ENCODE results near the gene NPL. TPM values are rescaled to one million over a fixed set of nuclear protein-coding genes. Genes with fewer than 3 reads are reported as not detected.

NPL gene
- polyA plus RNA-seq, 1 of the 3 experiments (the other 2 are of a cell fraction), result 1.5 TPM

DNA sequence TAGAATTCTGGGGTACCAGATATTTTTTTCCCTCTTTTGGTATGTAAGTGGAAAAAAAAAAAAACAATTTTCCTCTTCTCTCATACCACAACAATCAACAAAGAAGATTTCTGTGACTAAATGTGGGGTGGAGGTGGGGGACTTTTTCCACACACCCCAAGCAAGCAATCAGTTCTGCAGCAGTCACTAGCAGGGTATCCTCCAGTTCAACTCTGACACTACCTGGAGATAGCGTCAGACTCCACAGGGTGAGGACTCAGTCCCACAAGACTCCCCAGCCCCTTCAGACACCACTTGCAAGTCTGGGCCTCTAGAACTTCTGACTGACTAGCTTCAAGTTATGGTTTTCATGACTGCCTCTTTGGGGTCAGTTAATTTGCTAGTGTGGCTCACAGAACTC lies 55.8 kb downstream of the NPL start:
- H3K4me1 ChIP-seq (ENCODE audit: control insufficient read depth in 1 of 2, insufficient read depth in 2 of 2, low read depth in 1 of 2, low read length in 1 of 2), result peaks cover 15 to 18% of the 10 kb centered on the region in 2 experiments; a peak in 3 of 4 replicates
- H3K4me2 ChIP-seq, result no peak overlapping the region
- H3F3A ChIP-seq (replicated peaks; ENCODE audit: insufficient read depth), result peaks cover 15% of the 10 kb centered on the region
- no peaks in the 10 kb centered on the region for H3K9me2 ChIP-seq
- H3K9me3 ChIP-seq, result no peaks in the 10 kb centered on the region
- 100% methylated on average over 1 of the region's 1 CpG for WGBS (ENCODE audit: low lambda C conversion rate)
- H3K79me2 ChIP-seq (ENCODE audit: insufficient read depth), result peaks cover 100% of the 10 kb centered on the region
- H3K27ac ChIP-seq (ENCODE audit: low read depth in 2 of 2, low read length in 1 of 2), result no peak overlapping the region
- no peaks in the 10 kb centered on the region for H3K27me3 ChIP-seq (ENCODE audit: insufficient read depth)
- peaks cover 98% of the 10 kb centered on the region for H4K20me1 ChIP-seq (ENCODE audit: insufficient read depth)
- peaks cover 71 to 90% of the 10 kb centered on the region in 2 experiments for H3K36me3 ChIP-seq (replicated peaks in 1 of 2; ENCODE audit: control insufficient read depth in 1 of 2, insufficient read depth in 2 of 2, low read length in 1 of 2)
- H3K9ac ChIP-seq, result no peak overlapping the region
- no peak for DNase-seq
- H2AFZ ChIP-seq (ENCODE audit: low read depth), result no peak overlapping the region
- ChIA-PET POLR2A (interaction anchor here (0.6 kb wide), 1 partner anchor 43 kb away, joined by 4 read pairs; no protein-coding TSS in a partner anchor), CTCF (no interaction called here)
- no peak for TF ChIP-seq MXI1 (IDR thresholded peaks at IDR 0.05; ENCODE audit: low read depth, low read length)
- no peak for TF ChIP-seq JUND (IDR thresholded peaks at IDR 0.05)
- TF ChIP-seq, protein P1, sequence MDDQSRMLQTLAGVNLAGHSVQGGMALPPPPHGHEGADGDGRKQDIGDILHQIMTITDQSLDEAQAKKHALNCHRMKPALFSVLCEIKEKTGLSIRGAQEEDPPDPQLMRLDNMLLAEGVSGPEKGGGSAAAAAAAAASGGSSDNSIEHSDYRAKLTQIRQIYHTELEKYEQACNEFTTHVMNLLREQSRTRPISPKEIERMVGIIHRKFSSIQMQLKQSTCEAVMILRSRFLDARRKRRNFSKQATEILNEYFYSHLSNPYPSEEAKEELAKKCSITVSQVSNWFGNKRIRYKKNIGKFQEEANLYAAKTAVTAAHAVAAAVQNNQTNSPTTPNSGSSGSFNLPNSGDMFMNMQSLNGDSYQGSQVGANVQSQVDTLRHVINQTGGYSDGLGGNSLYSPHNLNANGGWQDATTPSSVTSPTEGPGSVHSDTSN (IDR thresholded peaks at IDR 0.05), result no peak
- TF ChIP-seq POLR2AphosphoS5 (IDR thresholded peaks at IDR 0.05; ENCODE audit: low read depth, low read length), result no peak
- TF ChIP-seq, protein P2, sequence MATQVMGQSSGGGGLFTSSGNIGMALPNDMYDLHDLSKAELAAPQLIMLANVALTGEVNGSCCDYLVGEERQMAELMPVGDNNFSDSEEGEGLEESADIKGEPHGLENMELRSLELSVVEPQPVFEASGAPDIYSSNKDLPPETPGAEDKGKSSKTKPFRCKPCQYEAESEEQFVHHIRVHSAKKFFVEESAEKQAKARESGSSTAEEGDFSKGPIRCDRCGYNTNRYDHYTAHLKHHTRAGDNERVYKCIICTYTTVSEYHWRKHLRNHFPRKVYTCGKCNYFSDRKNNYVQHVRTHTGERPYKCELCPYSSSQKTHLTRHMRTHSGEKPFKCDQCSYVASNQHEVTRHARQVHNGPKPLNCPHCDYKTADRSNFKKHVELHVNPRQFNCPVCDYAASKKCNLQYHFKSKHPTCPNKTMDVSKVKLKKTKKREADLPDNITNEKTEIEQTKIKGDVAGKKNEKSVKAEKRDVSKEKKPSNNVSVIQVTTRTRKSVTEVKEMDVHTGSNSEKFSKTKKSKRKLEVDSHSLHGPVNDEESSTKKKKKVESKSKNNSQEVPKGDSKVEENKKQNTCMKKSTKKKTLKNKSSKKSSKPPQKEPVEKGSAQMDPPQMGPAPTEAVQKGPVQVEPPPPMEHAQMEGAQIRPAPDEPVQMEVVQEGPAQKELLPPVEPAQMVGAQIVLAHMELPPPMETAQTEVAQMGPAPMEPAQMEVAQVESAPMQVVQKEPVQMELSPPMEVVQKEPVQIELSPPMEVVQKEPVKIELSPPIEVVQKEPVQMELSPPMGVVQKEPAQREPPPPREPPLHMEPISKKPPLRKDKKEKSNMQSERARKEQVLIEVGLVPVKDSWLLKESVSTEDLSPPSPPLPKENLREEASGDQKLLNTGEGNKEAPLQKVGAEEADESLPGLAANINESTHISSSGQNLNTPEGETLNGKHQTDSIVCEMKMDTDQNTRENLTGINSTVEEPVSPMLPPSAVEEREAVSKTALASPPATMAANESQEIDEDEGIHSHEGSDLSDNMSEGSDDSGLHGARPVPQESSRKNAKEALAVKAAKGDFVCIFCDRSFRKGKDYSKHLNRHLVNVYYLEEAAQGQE (IDR thresholded peaks at IDR 0.05; ENCODE audit: low read depth, low read length), result no peak
- no peak for TF ChIP-seq RXRA (IDR thresholded peaks at IDR 0.05; ENCODE audit: borderline replicate concordance, low read depth)
- TF ChIP-seq RCOR1 (IDR thresholded peaks at IDR 0.05; ENCODE audit: low read length), result no peak
- TF ChIP-seq EP300 (IDR thresholded peaks at IDR 0.05; ENCODE audit: borderline replicate concordance in 1 of 2, low read depth in 1 of 2, low read length in 1 of 2), result no peak
- TF ChIP-seq TEAD4 (IDR thresholded peaks at IDR 0.05; ENCODE audit: borderline replicate concordance, insufficient read depth), result no peak
- no peak for TF ChIP-seq CHD2 (IDR thresholded peaks at IDR 0.05; ENCODE audit: low read length, partially characterized antibody)
- TF ChIP-seq, protein P3, sequence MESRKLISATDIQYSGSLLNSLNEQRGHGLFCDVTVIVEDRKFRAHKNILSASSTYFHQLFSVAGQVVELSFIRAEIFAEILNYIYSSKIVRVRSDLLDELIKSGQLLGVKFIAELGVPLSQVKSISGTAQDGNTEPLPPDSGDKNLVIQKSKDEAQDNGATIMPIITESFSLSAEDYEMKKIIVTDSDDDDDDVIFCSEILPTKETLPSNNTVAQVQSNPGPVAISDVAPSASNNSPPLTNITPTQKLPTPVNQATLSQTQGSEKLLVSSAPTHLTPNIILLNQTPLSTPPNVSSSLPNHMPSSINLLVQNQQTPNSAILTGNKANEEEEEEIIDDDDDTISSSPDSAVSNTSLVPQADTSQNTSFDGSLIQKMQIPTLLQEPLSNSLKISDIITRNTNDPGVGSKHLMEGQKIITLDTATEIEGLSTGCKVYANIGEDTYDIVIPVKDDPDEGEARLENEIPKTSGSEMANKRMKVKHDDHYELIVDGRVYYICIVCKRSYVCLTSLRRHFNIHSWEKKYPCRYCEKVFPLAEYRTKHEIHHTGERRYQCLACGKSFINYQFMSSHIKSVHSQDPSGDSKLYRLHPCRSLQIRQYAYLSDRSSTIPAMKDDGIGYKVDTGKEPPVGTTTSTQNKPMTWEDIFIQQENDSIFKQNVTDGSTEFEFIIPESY (IDR thresholded peaks at IDR 0.05; ENCODE audit: borderline replicate concordance, low read depth), result no peak
- no peak overlapping the region for H3K4me3 ChIP-seq (ENCODE audit: low read depth in 2 of 2, low read length in 1 of 2)
